ENCODE data around the gene MMADHC.

- TF ChIP-seq CTCF (IDR thresholded peaks at IDR 0.05) (no peak), EP300 (IDR thresholded peaks at IDR 0.05) (no peak)
Measured at GRCh38 chr2:149575277-149575676, 12.3 kb downstream of the MMADHC start.
